ENCODE results near the gene RAB26. TPM values are rescaled to one million over a fixed set of nuclear protein-coding genes. Genes with fewer than 3 reads are reported as not detected.

The RAB26 gene
- polyA plus RNA-seq, 1 experiment: 3.6 TPM

DNA sequence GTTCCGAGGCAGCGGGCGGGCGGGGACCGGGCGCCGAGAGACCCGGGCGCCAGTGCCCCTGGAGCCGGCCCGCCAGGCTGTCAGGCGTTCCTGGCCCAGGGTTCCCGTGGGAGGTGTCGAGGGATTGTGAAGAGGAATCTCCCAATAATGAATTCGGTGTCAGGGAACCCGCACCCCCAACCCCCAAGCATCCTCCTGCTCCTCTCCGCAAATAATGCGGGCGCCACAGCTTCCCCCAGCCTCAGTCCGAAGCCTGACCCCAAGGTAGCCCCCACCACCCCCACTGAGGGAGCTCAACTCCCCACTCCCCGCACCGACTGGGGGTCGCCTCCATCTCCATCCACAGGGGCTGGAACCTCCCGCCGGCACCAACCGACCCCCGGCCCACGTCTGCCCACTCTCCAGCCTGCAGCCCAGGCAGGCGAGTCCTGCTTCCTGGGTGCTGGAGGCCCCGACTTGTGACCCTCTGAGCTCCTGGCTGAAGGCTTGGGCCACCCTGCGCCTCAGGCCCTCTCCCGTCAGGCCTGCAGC is 48.6 kb downstream of the RAB26 start:
- DNase-seq (ENCODE audit: low read depth, low spot score): no peak
- Histone ChIP-seq H3K9me3 (ENCODE audit: control insufficient read depth, insufficient read depth, low read length) (peaks cover 6% of the 10 kb centered on the region), H3K27me3 (ENCODE audit: control insufficient read depth, insufficient read depth, low read length) (peaks cover 64% of the 10 kb centered on the region), H3K4me3 (ENCODE audit: low read depth, low read length) (no peak overlapping the region), H3K27ac (ENCODE audit: low read depth, low read length) (no peak overlapping the region)
- POLR2A ChIA-PET: interaction anchor here (3.4 kb wide), 1 partner anchor 42 kb away, joined by 16 read pairs; the partner anchor contains the start of gene TRAF7
- CTCF ChIA-PET: no interaction called here
- TF ChIP-seq, protein P1, sequence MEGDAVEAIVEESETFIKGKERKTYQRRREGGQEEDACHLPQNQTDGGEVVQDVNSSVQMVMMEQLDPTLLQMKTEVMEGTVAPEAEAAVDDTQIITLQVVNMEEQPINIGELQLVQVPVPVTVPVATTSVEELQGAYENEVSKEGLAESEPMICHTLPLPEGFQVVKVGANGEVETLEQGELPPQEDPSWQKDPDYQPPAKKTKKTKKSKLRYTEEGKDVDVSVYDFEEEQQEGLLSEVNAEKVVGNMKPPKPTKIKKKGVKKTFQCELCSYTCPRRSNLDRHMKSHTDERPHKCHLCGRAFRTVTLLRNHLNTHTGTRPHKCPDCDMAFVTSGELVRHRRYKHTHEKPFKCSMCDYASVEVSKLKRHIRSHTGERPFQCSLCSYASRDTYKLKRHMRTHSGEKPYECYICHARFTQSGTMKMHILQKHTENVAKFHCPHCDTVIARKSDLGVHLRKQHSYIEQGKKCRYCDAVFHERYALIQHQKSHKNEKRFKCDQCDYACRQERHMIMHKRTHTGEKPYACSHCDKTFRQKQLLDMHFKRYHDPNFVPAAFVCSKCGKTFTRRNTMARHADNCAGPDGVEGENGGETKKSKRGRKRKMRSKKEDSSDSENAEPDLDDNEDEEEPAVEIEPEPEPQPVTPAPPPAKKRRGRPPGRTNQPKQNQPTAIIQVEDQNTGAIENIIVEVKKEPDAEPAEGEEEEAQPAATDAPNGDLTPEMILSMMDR (IDR thresholded peaks at IDR 0.05; ENCODE audit: low read depth, low read length): no peak

DNA sequence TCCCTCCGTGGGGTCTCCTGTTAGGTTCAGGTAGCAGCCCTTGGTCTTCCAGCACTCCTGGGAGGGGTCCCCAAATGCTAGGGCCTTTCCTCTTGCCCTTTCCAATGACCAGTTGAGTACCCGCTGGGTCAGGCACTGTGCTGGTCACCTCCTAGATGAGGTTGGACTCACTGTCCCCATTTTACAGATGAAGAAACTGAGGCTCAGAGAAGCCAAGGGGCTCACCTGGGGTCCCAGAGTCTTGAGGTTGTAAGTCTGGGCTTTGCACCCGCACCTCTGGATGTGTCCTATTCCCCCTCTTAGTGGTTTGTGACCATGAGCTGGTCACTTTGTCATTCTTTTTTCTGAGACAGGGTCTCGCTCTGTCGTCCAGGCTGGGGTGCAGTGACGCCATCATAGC is 49.3 kb downstream of the RAB26 start:
- Histone ChIP-seq H3K27ac (ENCODE audit: low read depth, low read length) (no peak overlapping the region), H3K9me3 (ENCODE audit: control insufficient read depth, insufficient read depth, low read length) (peaks cover 6% of the 10 kb centered on the region), H3K4me3 (ENCODE audit: low read depth, low read length) (no peak overlapping the region), H3K27me3 (ENCODE audit: control insufficient read depth, insufficient read depth, low read length) (peaks cover 64% of the 10 kb centered on the region)
- TF ChIP-seq, protein P1 (IDR thresholded peaks at IDR 0.05; ENCODE audit: low read depth, low read length): no peak
- ChIA-PET CTCF (no interaction called here), POLR2A (interaction anchor here (0.9 kb wide), 1 partner anchor 233 kb away, joined by 3 read pairs; the partner anchor contains the start of gene RPS2)
- DNase-seq (ENCODE audit: low read depth, low spot score): no peak

DNA sequence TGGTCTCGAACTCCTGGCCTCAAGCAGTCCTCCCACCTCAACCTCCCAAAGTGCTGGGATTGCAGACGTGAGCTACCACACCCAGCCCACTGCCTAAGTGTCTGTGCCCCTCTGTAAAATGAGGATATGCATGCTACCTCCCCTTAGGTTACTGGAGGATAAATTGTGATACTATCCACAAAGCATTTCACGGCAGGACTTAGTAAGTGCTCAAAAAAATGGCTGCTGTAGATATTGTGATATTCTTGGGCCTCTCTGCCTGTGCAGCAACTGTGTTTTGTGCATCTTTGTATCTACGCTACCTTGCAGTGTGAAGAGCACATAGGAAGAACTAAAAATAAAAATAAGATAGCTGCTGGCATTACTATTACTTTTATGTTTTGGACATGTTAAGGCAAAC is 49.9 kb downstream of the RAB26 start:
- DNase-seq (ENCODE audit: low read depth, low spot score): no peak
- H3K27ac ChIP-seq (ENCODE audit: low read depth, low read length): no peak overlapping the region
- H3K9me3 ChIP-seq (ENCODE audit: control insufficient read depth, insufficient read depth, low read length): peaks cover 6% of the 10 kb centered on the region
- H3K4me3 ChIP-seq (ENCODE audit: low read depth, low read length): no peak overlapping the region
- peaks cover 61% of the 10 kb centered on the region for H3K27me3 ChIP-seq (ENCODE audit: control insufficient read depth, insufficient read depth, low read length)
- TF ChIP-seq, protein P1 (IDR thresholded peaks at IDR 0.05; ENCODE audit: low read depth, low read length): no peak
- POLR2A ChIA-PET: interaction anchor here (0.9 kb wide), 1 partner anchor 234 kb away, joined by 3 read pairs; the partner anchor contains the start of gene RPS2
- CTCF ChIA-PET: no interaction called here

DNA sequence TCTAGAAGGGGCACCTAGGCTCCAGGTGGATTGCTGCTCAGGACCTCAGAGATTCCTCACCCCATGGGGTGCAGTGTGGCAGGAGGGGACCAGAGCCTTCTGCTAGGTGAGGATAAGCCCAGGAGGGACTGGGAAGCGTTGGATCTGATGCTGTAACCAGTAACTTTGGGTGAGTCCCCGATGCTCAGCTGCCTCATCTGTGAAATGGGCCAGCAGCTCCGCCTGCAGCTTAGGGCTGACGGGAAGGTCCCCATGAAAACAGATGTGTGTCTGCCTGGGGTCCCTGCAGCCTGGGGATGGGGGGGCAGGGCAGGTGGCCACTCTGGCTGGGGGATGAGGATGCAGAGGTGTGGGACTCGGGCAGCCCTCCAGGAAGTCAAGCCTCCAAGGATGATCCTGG is 50.7 kb downstream of the RAB26 start:
- Histone ChIP-seq H3K27me3 (ENCODE audit: control insufficient read depth, insufficient read depth, low read length) (peaks cover 54% of the 10 kb centered on the region), H3K27ac (ENCODE audit: low read depth, low read length) (no peak overlapping the region), H3K9me3 (ENCODE audit: control insufficient read depth, insufficient read depth, low read length) (peaks cover 9% of the 10 kb centered on the region), H3K4me3 (ENCODE audit: low read depth, low read length) (no peak overlapping the region)
- POLR2A ChIA-PET: interaction anchor here (0.9 kb wide), 1 partner anchor 44 kb away, joined by 5 read pairs; the partner anchor contains the start of gene TRAF7
- CTCF ChIA-PET: no interaction called here
- TF ChIP-seq, protein P1 (IDR thresholded peaks at IDR 0.05; ENCODE audit: low read depth, low read length): no peak
- DNase-seq (ENCODE audit: low read depth, low spot score): no peak

DNA sequence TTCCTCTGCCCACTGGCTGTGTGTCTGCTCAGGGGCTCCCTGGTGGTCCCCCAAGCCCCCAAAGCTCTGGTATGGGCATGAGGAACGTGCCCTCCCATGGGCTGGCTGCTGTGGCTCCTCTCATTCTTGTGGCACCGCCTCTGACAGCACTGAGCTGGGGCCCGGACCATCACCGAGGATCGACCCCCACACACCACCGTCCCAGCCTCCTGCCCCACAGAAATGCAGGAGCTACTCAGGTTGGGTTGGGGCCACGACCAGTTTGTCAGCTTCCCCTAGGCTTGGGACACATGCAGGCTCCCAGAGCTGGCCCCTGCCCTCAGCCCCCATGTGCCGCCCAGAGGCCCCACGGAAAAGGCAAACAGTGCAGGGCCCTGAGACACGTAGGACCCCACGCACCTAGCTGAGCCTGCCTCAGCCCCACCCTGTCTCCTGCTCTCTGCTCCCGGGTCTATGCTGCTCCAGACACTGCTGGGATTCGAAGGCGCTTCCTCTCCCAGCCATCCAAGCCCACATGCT is 51.3 kb downstream of the RAB26 start:
- H3K9me3 ChIP-seq (ENCODE audit: control insufficient read depth, insufficient read depth, low read length): peaks cover 9% of the 10 kb centered on the region
- H3K4me3 ChIP-seq (ENCODE audit: low read depth, low read length): no peak overlapping the region
- peaks cover 50% of the 10 kb centered on the region for H3K27me3 ChIP-seq (ENCODE audit: control insufficient read depth, insufficient read depth, low read length)
- TF ChIP-seq, protein P1 (IDR thresholded peaks at IDR 0.05; ENCODE audit: low read depth, low read length): no peak
- DNase-seq (ENCODE audit: low read depth, low spot score): no peak
- POLR2A ChIA-PET: interaction anchor here (0.9 kb wide), 1 partner anchor 45 kb away, joined by 5 read pairs; the partner anchor contains the start of gene TRAF7
- H3K27ac ChIP-seq (ENCODE audit: low read depth, low read length): no peak overlapping the region
- CTCF ChIA-PET: no interaction called here

Measured in AG04450 (cell line).